HL-60 (cell line): ENCODE results near the gene DUSP19.
A peak's percentile ranks its signal among the peaks of the same experiment; 100 is the strongest.

ENCODE experiments used
- GABPA ChIP-seq: IDR thresholded peaks from 2 replicates; pipeline ENCODE4 v1.6.1; 2012; ENCODE audit warnings: low read depth
- POLR2AphosphoS5 ChIP-seq: IDR thresholded peaks from 2 replicates; pipeline ENCODE4 v1.6.1; 2012; ENCODE audit warnings: low read depth
- SPI1 ChIP-seq: IDR thresholded peaks from 2 replicates; pipeline ENCODE4 v1.6.1; 2012; ENCODE audit warnings: low read depth, mild to moderate bottlenecking, borderline replicate concordance
- TF ChIP-seq, protein P1 (sequence below): IDR thresholded peaks from one replicate; pipeline ENCODE4 v1.5.1; 2011; ENCODE audit warnings: low read length, control low read depth, inconsistent platforms; ENCODE audit not compliant: insufficient read depth

DNA sequence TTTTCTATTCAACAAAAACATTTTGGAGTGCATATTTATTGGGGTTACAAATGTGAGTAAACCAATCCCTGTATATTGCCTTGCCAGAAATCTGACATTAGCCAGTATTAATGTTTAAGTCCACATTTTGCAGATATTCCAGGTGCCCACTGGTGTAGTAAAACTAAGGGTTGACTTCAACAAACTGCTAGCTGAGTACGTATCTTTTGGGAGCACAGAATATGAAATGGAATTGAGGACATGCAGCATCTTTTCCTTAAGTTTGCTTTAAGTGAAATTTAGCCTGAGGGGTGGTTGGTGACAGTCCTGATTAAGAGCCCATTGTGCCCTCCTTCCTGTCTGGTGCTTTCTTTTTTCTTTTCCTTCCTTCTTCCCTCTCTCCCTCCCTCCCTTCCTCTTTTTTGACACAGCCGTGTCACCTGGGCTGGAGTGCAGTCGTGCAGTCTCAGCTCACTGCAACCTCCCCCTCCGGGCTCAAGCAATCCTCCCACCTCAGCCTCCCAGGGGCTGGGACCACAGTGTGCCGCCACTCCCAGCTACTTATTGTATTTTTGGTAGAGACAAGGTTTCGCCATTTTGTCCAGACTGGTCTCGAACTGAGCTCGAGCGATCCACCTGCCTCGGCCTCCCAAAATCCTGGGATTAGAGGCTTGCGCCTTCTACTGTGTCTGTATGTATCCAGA is 47.3 kb downstream of the DUSP19 start:
- TF ChIP-seq, protein P1, sequence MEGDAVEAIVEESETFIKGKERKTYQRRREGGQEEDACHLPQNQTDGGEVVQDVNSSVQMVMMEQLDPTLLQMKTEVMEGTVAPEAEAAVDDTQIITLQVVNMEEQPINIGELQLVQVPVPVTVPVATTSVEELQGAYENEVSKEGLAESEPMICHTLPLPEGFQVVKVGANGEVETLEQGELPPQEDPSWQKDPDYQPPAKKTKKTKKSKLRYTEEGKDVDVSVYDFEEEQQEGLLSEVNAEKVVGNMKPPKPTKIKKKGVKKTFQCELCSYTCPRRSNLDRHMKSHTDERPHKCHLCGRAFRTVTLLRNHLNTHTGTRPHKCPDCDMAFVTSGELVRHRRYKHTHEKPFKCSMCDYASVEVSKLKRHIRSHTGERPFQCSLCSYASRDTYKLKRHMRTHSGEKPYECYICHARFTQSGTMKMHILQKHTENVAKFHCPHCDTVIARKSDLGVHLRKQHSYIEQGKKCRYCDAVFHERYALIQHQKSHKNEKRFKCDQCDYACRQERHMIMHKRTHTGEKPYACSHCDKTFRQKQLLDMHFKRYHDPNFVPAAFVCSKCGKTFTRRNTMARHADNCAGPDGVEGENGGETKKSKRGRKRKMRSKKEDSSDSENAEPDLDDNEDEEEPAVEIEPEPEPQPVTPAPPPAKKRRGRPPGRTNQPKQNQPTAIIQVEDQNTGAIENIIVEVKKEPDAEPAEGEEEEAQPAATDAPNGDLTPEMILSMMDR, result no peak
- TF ChIP-seq GABPA, result no peak
- no peak for TF ChIP-seq POLR2AphosphoS5
- peak; percentile 49; the same call in 1 of the 2 replicates for TF ChIP-seq SPI1
